Activated CD4-positive, alpha-beta memory T cell treated with anti-CD3 and anti-CD28 coated beads for 36 hours (primary cell): ENCODE results near the gene CIRBP. TPM values are rescaled to one million over a fixed set of nuclear protein-coding genes. Genes with fewer than 3 reads are reported as not detected.

Source experiments
- CTCF ChIA-PET: fragments of 350-600 bp; sonication (Branson Sonifier 250); formaldehyde crosslinking; loops from one replicate; lab custom pipeline; 2021; ENCODE audit warnings: antibody characterized with exemption, inconsistent platforms; lab: Charles Lee
- POLR2A ChIA-PET: fragments of 350-600 bp; sonication (Branson Sonifier 250); formaldehyde crosslinking; loops from one replicate; lab custom pipeline; 2021; ENCODE audit warnings: antibody characterized with exemption; lab: Charles Lee
- DNase-seq: peaks from one replicate; pipeline ENCODE4 v3.0.0-alpha.2; 2020
- H3K27ac Mint-ChIP-seq: one replicate; pipeline ENCODE4 v1.8.0; 2021; ENCODE audit warnings: mixed read lengths
- H3K27me3 Mint-ChIP-seq: one replicate; pipeline ENCODE4 v1.8.0; 2021; ENCODE audit warnings: mixed read lengths
- H3K36me3 Mint-ChIP-seq: one replicate; pipeline ENCODE4 v1.8.0; 2021; ENCODE audit warnings: mixed read lengths
- H3K4me1 Mint-ChIP-seq: one replicate; pipeline ENCODE4 v1.8.0; 2021; ENCODE audit warnings: low read depth, mixed read lengths
- H3K4me3 Mint-ChIP-seq: one replicate; pipeline ENCODE4 v1.8.0; 2021; ENCODE audit warnings: mild to moderate bottlenecking, mixed read lengths
- H3K9me3 Mint-ChIP-seq: one replicate; pipeline ENCODE4 v1.8.0; 2021; ENCODE audit warnings: mixed read lengths
- intact Hi-C: fragments of 100-400 bp; cut with micrococcal nuclease; formaldehyde crosslinking; loops from one replicate; pipeline ENCODE4 v1.15.1; 2023
- total RNA-seq, 2 experiments: library from RNA; stranded (reverse); gene quantifications; one replicate each; pipeline ENCODE4 v1.2.3, GENCODE V29; 2021

The CIRBP gene
- total RNA-seq, 2 experiments from 2014 or later: 171 to 173 TPM

- POLR2A ChIA-PET: no interaction called here
- intact Hi-C loops: no loop called here
These were observed 34.8 kb upstream of the CIRBP start for GRCh38 chr19:1234051-1234954.

GRCh38 chr19:1234955-1235380 lies 34.2 kb upstream of the CIRBP start:
- Mint-ChIP-seq H3K27ac (no peak overlapping the region), H3K4me3 (no peak overlapping the region), H3K9me3 (no peaks in the 10 kb centered on the region), H3K27me3 (peaks cover 9% of the 10 kb centered on the region), H3K4me1 (peaks cover 10% of the 10 kb centered on the region), H3K36me3 (no peaks in the 10 kb centered on the region)
- DNase-seq: no peak
- ChIA-PET CTCF (no interaction called here), POLR2A (no interaction called here)
- intact Hi-C loops: no loop called here

More at GRCh38 chr19:1234051-1234954, 34.8 kb upstream of the CIRBP start:
- peaks cover 8% of the 10 kb centered on the region for H3K4me1 Mint-ChIP-seq
- peaks cover 7% of the 10 kb centered on the region for H3K27me3 Mint-ChIP-seq
- DNase-seq: no peak
- H3K4me3 Mint-ChIP-seq: no peak overlapping the region
- no peaks in the 10 kb centered on the region for H3K36me3 Mint-ChIP-seq
- H3K27ac Mint-ChIP-seq: no peak overlapping the region
- no peaks in the 10 kb centered on the region for H3K9me3 Mint-ChIP-seq
- CTCF ChIA-PET: no interaction called here

- CTCF ChIA-PET: no interaction called here
- Mint-ChIP-seq H3K36me3 (no peaks in the 10 kb centered on the region), H3K4me3 (no peak overlapping the region), H3K27ac (no peak overlapping the region), H3K4me1 (peaks cover 12% of the 10 kb centered on the region), H3K27me3 (peaks cover 9% of the 10 kb centered on the region), H3K9me3 (no peaks in the 10 kb centered on the region)
- no peak for DNase-seq
- POLR2A ChIA-PET: no interaction called here
- intact Hi-C loops: no loop called here
These were observed 33.2 kb upstream of the CIRBP start for GRCh38 chr19:1235625-1236538.

GRCh38 chr19:1236576-1236975 lies 32.6 kb upstream of the CIRBP start:
- Mint-ChIP-seq H3K9me3 (no peaks in the 10 kb centered on the region), H3K27me3 (peaks cover 9% of the 10 kb centered on the region), H3K27ac (no peak overlapping the region), H3K36me3 (no peaks in the 10 kb centered on the region), H3K4me1 (peaks cover 19% of the 10 kb centered on the region), H3K4me3 (no peak overlapping the region)
- intact Hi-C loops: no loop called here
- DNase-seq: no peak
- ChIA-PET POLR2A (no interaction called here), CTCF (no interaction called here)

- ChIA-PET CTCF (no interaction called here), POLR2A (no interaction called here)
- Mint-ChIP-seq H3K9me3 (no peaks in the 10 kb centered on the region), H3K27me3 (peaks cover 9% of the 10 kb centered on the region), H3K4me3 (peak overlapping the region; percentile 55), H3K27ac (no peak overlapping the region), H3K36me3 (no peaks in the 10 kb centered on the region), H3K4me1 (peaks cover 19% of the 10 kb centered on the region)
- DNase-seq: no peak
- intact Hi-C loops: no loop called here
These were observed 32.0 kb upstream of the CIRBP start for GRCh38 chr19:1237027-1237659.

- Mint-ChIP-seq H3K27me3 (peaks cover 9% of the 10 kb centered on the region), H3K36me3 (no peaks in the 10 kb centered on the region), H3K4me3 (peak within 1 kb of the TSS; percentile 64), H3K27ac (peak within 1 kb of the TSS; percentile 33), H3K9me3 (no peaks in the 10 kb centered on the region), H3K4me1 (peaks cover 23% of the 10 kb centered on the region)
- CTCF ChIA-PET: no interaction called here
- POLR2A ChIA-PET: interaction anchor here (0.7 to 1.4 kb wide), 2 partner anchors 31 to 124 kb away, joined by 3 to 5 read pairs; partner anchors contain the start of gene CIRBP
- intact Hi-C loops: no loop called here
- DNase-seq: peak; percentile 38
These were observed 31.3 kb upstream of the CIRBP start, which contains the start of gene CBARP for GRCh38 chr19:1237754-1238368. TSS of gene CBARP (minus strand) at chr19:1238005. CDS start at chr19:1236100, 1,905 bp downstream.

GRCh38 chr19:1238369-1239303 lies 30.5 kb upstream of the CIRBP start:
- Mint-ChIP-seq H3K4me3 (peak overlapping the region; percentile 64), H3K36me3 (no peaks in the 10 kb centered on the region), H3K27ac (peak overlapping the region; percentile 33), H3K9me3 (no peaks in the 10 kb centered on the region), H3K4me1 (peaks cover 29% of the 10 kb centered on the region), H3K27me3 (peaks cover 9% of the 10 kb centered on the region)
- ChIA-PET POLR2A (interaction anchor here (0.5 to 1.4 kb wide), 3 partner anchors 30 to 424 kb away, joined by 3 to 5 read pairs (median 3); partner anchors contain the start of gene CIRBP), CTCF (interaction anchor here (1.1 to 1.2 kb wide), 2 partner anchors 15 to 221 kb away, joined by 3 to 4 read pairs; no protein-coding TSS in a partner anchor)
- intact Hi-C loops: no loop called here
- no peak for DNase-seq

GRCh38 chr19:1239420-1239795 lies 29.7 kb upstream of the CIRBP start:
- DNase-seq: no peak
- H3K36me3 Mint-ChIP-seq: no peaks in the 10 kb centered on the region
- no peaks in the 10 kb centered on the region for H3K9me3 Mint-ChIP-seq
- intact Hi-C loops: no loop called here
- peak overlapping the region; percentile 64 for H3K4me3 Mint-ChIP-seq
- ChIA-PET CTCF (interaction anchor here (1.1 to 8.1 kb wide), 3 partner anchors 16 to 222 kb away, joined by 3 to 649 read pairs (median 4); partner anchors contain the start of gene CIRBP), POLR2A (interaction anchor here (1.4 kb wide), 1 partner anchor 30 kb away, joined by 5 read pairs; the partner anchor contains the start of gene CIRBP)
- no peak overlapping the region for H3K27ac Mint-ChIP-seq
- H3K4me1 Mint-ChIP-seq: peaks cover 31% of the 10 kb centered on the region
- peaks cover 9% of the 10 kb centered on the region for H3K27me3 Mint-ChIP-seq

- Mint-ChIP-seq H3K27me3 (peaks cover 9% of the 10 kb centered on the region), H3K4me1 (peaks cover 37% of the 10 kb centered on the region), H3K9me3 (no peaks in the 10 kb centered on the region), H3K36me3 (no peaks in the 10 kb centered on the region), H3K4me3 (no peak overlapping the region), H3K27ac (no peak overlapping the region)
- ChIA-PET CTCF (interaction anchor here (0.7 to 8.1 kb wide), 10 partner anchors 21 to 256 kb away, joined by 3 to 649 read pairs (median 4); partner anchors contain the start of genes ARHGAP45, CIRBP, GRIN3B and WDR18), POLR2A (interaction anchor here (1.1 to 2.7 kb wide), 2 partner anchors 26 to 29 kb away, joined by 4 to 10 read pairs; partner anchors contain the start of gene CIRBP)
- intact Hi-C loops: loop anchor here (2.0 to 5.0 kb wide), 5 partner anchors 107 to 319 kb away; partner anchors contain the start of genes GPX4, GRIN3B, RNU6-2 and TMEM259
- DNase-seq: peak; percentile 94
These were observed 29.1 kb upstream of the CIRBP start for GRCh38 chr19:1239796-1240737.
